ENCODE measurements around the gene MXRA7.
A peak's percentile ranks its signal among the peaks of the same experiment; 100 is the strongest.

MXRA7 gene

GRCh38 chr17:76696763-76697701 lies 13.7 kb downstream of the MXRA7 start:
- no peak for DNase-seq (ENCODE audit: low spot score)

GRCh38 chr17:76695059-76695831 lies 15.5 kb downstream of the MXRA7 start:
- no peak for DNase-seq (ENCODE audit: low spot score)

GRCh38 chr17:76691379-76692191 lies 19.2 kb downstream of the MXRA7 start:
- no peak for DNase-seq (ENCODE audit: low spot score)

GRCh38 chr17:76690596-76691280 lies 20.0 kb downstream of the MXRA7 start:
- DNase-seq (ENCODE audit: low spot score): no peak

GRCh38 chr17:76689859-76690258 lies 20.9 kb downstream of the MXRA7 start:
- DNase-seq (ENCODE audit: low spot score): no peak

- no peak for DNase-seq (ENCODE audit: low spot score)
Observed at GRCh38 chr17:76688165-76688622, 22.6 kb downstream of the MXRA7 start.

- no peak for DNase-seq (ENCODE audit: low spot score)
Observed at GRCh38 chr17:76687298-76688164, 23.2 kb downstream of the MXRA7 start.

- DNase-seq (ENCODE audit: low spot score): no peak
Observed at GRCh38 chr17:76686538-76687297, 24.0 kb downstream of the MXRA7 start.

- no peak for DNase-seq (ENCODE audit: low spot score)
Observed at GRCh38 chr17:76685846-76686245, 24.9 kb downstream of the MXRA7 start.

- no peak for DNase-seq (ENCODE audit: low spot score)
Observed at GRCh38 chr17:76685366-76685765, 25.4 kb downstream of the MXRA7 start.

GRCh38 chr17:76684756-76685155 lies 26.0 kb downstream of the MXRA7 start:
- DNase-seq (ENCODE audit: low spot score): no peak

GRCh38 chr17:76683921-76684745 lies 26.6 kb downstream of the MXRA7 start:
- DNase-seq (ENCODE audit: low spot score): no peak

- no peak for DNase-seq (ENCODE audit: low spot score)
Observed at GRCh38 chr17:76683011-76683755, 27.6 kb downstream of the MXRA7 start.

- DNase-seq (ENCODE audit: low spot score): peak; percentile 62
Observed at GRCh38 chr17:76682296-76682695, 28.5 kb downstream of the MXRA7 start.

- peak; percentile 77 for DNase-seq (ENCODE audit: low spot score)
Observed at GRCh38 chr17:76681222-76682137, 29.3 kb downstream of the MXRA7 start.

GRCh38 chr17:76679239-76679638 lies 31.5 kb downstream of the MXRA7 start:
- no peak for DNase-seq (ENCODE audit: low spot score)

- no peak for DNase-seq (ENCODE audit: low spot score)
Observed at GRCh38 chr17:76678330-76678729, 32.4 kb downstream of the MXRA7 start.

All from hematopoietic multipotent progenitor cell treated with erythropoietin and hydrocortisone succinate and interleukin-3 and kit ligand, for 15 days (in vitro differentiated cells).